Spleen (tissue), 7 donors: ENCODE data around the gene ICAM4.

ENCODE experiments used
- POLR2A ChIP-seq, 3 donors: fragments of 450-650 bp; IDR thresholded peaks; one replicate each; pipeline ENCODE4 v1.5.1; 2017; ENCODE audit warnings: antibody characterized with exemption in 3 of 3, mild to moderate bottlenecking in 1 of 3
- POLR2AphosphoS5 ChIP-seq, 3 donors: sonication (generic); formaldehyde crosslinking; IDR thresholded peaks; one replicate each; pipeline ENCODE4 v1.5.1; 2017; ENCODE audit warnings: antibody characterized with exemption in 3 of 3
- TF ChIP-seq, protein P1 (sequence below), 11 experiments: fragments of 200-600 bp in 7 of 11; fragments of 450-650 bp in 4 of 11; sonication (generic) in 4 of 11; IDR thresholded peaks in 8 of 11; conservative IDR thresholded peaks in 3 of 11; 1 replicate in 7 of 11; 2 replicates in 4 of 11; pipeline versions ENCODE4 v1.4.0 to v1.8.0; 2016 to 2021; ENCODE audit warnings: antibody characterized with exemption in 11 of 11, inconsistent platforms in 4 of 11, mild to moderate bottlenecking in 1 of 11
- donor health status: DM: no; HTN: no; CAD: no; lungs with moderate emphysema.
- donor health status: DM: no; HTN: no; CAD: no.
- donor health status: DM: no; HTN: no; CAD: no.

DNA sequence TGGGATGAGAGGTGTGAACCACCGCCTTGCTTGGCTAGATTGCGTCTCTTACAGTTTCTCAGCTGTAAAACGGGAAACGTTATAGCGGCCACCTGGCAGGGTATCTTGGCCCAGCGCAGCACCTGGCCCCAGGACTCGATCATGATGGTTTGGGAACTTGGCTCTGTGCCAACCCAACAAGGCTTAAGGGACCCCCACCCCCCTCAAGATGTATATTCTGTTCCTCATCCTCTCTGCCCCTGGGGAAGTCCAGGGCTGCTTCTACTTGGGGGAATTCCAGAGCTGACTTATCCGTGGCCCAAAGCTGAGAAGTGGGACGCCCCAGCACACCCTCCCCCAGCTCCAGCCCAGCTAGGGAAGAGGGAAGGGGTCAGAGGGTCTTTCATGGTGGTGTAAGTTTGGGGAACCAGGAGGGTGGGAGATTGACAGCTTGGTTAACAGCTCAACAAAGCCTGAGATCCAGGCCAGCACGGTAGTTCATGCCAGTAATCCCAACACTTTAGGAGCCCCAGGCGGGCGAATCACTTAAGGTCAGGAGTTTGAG lies 15.1 kb upstream of the ICAM4 start:
- no peak for TF ChIP-seq POLR2AphosphoS5 (IDR thresholded peaks at IDR 0.05)
- TF ChIP-seq, protein P1, sequence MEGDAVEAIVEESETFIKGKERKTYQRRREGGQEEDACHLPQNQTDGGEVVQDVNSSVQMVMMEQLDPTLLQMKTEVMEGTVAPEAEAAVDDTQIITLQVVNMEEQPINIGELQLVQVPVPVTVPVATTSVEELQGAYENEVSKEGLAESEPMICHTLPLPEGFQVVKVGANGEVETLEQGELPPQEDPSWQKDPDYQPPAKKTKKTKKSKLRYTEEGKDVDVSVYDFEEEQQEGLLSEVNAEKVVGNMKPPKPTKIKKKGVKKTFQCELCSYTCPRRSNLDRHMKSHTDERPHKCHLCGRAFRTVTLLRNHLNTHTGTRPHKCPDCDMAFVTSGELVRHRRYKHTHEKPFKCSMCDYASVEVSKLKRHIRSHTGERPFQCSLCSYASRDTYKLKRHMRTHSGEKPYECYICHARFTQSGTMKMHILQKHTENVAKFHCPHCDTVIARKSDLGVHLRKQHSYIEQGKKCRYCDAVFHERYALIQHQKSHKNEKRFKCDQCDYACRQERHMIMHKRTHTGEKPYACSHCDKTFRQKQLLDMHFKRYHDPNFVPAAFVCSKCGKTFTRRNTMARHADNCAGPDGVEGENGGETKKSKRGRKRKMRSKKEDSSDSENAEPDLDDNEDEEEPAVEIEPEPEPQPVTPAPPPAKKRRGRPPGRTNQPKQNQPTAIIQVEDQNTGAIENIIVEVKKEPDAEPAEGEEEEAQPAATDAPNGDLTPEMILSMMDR (IDR thresholded peaks at IDR 0.05 in 8 of 11, conservative IDR thresholded peaks at IDR 0.05 in 3 of 11), result no peak
- TF ChIP-seq POLR2A (IDR thresholded peaks at IDR 0.05), result no peak
